Stimulated activated CD4-positive, alpha-beta T cell treated with anti-CD3 and anti-CD28 coated beads, Interleukin-2, amount 100 ng/mL, for 24 hours (primary cell): ENCODE results near the gene AIFM1.

Experiments used
- DNase-seq, 2 donors: peaks; one replicate each; pipeline ENCODE4 v3.0.0-alpha.2; 2020

Gene AIFM1

DNA sequence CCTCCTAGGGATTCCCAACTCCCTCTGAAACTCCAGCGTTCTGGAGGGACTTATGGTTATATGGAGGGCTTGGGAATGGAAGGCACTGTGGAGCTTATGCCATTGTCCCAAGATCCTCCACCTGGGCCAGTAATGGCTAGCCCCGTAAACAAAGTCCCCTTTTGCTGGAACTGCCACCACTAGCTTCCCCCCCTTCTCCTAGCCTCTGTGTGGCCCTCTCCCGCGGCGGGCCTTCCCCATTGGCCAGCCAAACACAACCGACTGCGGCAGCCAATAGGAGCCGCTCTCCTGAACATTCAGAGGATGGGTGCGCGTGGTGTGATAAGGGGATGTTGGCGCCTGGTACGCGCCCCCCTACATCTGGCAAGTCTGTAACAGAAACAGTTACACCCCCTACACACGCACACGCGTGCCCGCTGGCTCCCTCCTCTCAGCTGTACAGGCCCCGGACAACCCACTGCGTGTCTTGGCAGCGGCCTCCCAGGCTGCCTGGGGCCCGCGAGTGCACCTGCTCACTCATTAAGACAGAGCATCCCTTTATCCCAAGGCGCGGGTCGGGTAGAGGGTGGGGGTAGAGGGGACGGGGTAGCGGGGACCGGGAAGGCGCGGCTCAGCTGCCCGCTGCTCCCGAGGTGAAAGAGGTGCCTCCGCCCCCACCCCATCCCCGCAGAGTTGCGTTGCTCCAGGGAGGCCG lies 5.3 kb upstream of the AIFM1 start:
- peak; percentile 51 to 67 for DNase-seq

DNA sequence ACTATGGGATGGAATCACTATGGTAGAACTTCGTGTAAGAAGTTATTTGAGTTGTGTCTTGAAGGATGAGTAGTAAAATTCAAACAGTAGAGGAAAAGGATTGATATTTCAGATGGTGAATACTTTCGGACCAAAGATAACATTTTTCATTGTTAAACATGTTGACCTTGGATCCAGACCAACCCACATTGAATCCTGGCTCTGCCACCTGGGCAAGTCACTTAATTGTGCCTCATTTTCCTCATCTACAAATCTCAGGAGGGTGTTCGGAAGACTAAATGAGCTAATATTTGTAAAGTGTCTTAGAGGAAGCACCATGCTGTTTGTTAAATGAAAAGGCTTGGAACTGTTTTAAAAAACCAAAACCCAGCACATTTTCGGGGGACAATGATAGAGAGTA lies 1.4 kb upstream of the AIFM1 start:
- DNase-seq: no peak

DNA sequence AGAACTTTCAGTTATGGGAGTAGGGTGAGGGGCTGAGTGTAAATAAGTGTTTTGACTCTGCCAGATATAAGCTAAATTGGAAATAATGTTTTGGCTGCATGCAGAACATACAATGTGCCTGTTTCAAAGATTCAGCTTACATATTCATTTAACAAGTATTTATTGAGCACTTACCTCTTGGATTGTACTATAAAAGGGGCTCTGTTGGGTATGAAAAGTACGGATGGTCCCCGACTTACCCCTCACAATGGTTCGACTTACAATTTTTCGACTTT lies 799 bp upstream of the AIFM1 start:
- no peak for DNase-seq

- no peak for DNase-seq
Measured at GRCh38 chrX:130165181-130165702, 399 bp downstream of the AIFM1 start.

DNA sequence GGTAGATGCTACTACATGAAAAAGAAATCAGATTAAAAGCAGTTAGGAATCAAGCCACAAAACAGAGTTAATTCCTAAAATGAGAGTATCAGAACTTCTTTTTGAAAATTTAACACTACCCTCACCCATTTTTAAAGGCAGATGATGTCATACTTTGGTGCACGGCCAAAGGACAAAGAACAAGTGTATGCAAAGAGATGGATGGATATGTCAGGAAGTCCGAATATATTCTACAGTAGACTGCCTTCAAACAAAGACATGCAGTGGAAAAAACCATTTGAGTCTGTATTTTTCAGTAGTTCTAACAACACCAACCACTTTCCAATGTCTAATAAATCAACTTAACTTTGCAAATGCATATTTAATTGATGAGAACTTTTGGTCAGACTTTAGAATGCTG lies 2.2 kb downstream of the AIFM1 start:
- DNase-seq: no peak

DNA sequence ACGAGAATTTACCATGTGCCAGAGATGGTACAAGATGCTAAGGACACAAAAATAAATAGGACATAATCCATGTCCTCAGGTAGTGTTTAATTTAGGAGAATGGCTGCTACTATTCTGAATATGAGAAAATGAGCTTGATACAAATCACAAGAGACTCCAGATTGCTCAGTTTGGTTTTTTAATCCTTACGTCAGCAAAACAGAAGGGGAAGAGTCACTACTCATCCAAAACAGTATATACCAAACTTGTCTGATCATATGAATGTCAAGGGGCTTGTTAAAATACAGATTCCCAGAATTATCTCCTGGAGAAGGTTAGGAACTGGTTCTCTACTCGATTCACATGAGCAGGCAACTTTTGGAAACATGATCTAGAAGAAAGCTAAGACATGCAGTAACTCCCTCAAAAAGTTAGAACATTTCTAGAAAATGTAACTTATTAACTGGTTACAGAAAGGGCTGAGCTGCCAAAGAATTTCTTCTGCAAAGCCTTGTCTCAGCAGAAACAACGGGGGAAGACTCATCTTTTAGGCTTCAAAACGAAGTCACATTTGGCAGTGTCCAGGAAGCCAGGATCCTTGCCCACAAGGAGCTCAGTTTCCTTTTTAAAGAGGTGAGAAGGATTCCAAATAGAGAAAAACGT lies 3.4 kb downstream of the AIFM1 start:
- no peak for DNase-seq

GRCh38 chrX:130159776-130160175 lies 5.9 kb downstream of the AIFM1 start:
- no peak for DNase-seq

GRCh38 chrX:130158311-130158710 lies 7.3 kb downstream of the AIFM1 start:
- DNase-seq: no peak

DNA sequence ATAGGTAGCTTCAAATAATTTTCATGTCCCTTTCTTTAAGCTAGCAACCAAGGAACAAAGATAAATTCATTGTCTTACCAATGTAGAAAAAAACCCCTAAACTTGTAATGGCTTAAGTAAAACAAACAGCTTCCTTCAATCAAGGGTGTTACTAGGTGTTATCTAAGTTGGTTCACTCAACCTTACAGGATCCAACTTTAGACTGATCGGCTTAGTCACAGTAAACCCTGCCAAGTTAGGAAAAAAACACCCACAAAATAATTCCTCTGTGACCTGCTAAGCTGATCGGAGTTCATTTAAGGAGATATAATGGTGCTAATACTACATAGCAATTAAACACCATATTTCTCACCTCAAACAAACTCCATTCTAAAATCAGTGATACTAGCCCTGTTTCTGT lies 10.1 kb downstream of the AIFM1 start:
- no peak for DNase-seq

- DNase-seq: no peak
Measured at GRCh38 chrX:130147631-130148030, 18.0 kb downstream of the AIFM1 start.

DNA sequence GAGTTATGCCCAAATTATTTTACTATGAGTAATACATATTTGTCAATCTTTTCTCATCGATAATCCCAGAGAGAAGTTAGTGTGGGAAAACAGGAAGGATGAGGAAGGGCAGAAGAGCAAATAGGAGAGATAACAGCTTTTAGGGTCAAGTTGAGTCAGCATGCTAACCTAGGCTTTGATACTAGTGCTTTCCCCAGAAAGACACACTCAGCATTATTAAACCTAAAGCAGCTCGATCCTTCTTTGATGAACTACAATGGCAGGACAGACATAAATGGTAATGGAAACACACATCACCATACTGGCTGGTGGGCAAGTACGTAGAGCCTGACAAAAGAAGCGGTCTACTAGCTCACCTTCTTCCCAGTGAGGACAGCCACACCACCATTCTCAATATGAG lies 20.5 kb downstream of the AIFM1 start:
- DNase-seq: no peak

DNA sequence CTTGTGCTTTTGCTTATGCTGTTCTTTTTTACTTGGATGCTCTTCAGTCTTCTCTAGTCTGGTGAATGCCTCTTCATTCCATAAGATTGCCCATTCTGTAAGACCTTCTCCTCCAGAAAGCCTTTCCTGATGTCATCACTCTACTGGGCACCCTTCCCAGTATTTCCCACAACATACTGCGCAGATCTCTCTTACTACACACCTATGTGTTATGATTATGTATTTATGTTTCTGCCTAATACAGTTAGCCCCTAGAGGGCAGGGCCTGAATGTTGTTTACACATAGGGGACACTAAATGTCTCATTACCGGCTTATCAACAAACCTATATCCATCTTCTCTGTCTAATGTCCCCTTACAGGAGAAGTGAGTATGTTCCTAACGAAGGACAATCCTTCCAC lies 21.1 kb downstream of the AIFM1 start:
- DNase-seq: no peak

GRCh38 chrX:130139474-130140201 lies 26.0 kb downstream of the AIFM1 start:
- DNase-seq: no peak

- DNase-seq: no peak
Measured at GRCh38 chrX:130136961-130137360, 28.7 kb downstream of the AIFM1 start.

GRCh38 chrX:130136496-130136895 lies 29.1 kb downstream of the AIFM1 start:
- no peak for DNase-seq

GRCh38 chrX:130130990-130131389 lies 34.7 kb downstream of the AIFM1 start:
- DNase-seq: no peak

DNA sequence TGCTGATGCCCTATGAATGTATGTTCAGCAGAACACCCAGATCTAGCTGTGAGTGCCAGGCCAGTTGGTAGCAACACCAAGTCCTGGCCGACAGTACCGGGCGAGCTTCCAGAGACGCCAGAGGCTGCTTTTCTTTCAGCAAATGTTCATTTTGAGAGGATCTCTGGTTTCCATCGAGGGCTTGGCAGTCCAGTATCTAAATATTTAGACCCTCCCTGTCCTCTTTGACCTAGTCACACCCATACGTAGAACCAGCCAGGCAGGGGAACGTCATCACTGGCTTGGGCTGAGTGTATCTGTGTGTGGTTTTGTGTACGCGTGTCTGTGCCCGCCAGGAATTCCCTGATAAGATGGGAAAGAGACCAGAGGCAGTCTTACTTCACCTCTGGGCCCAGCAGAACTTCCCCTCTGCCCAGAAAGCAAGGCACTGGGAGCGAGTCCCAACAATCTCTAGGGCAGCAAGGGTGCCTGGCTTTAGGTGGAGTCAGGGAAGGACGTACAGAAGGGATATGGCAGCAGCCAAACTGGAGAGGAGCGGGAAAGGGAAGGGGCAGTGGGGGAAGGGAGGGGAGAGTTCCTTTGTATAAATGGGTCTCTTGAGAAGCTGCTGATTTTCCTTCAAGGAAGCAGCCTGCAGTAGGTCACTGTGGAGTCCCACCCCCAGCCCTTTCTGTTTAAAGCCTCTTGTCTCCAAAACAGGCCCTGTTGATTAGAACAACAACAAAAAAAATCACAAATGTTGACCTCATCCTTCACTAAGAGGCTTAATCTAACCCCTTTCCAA lies 40.4 kb downstream of the AIFM1 start:
- DNase-seq: no peak

DNA sequence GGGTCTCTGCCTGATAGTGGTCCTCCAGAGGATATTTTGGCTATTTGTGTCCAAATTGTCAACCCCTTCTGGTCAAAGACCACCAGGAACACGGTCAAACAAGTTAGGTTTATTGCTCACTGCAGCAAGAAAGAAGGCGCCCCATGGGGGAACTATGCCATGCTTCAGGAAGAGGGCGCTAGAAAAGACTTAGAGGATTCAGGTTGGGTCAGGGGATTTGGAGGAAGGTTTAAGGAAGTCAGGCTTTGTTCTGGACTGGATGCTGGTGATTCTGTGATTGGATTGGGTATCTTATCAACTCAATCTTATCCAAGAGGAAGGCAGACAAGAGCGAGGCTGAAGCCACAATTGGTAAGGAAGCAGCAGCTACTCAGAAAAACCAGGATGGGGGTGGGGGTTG lies 41.1 kb downstream of the AIFM1 start:
- no peak for DNase-seq

DNA sequence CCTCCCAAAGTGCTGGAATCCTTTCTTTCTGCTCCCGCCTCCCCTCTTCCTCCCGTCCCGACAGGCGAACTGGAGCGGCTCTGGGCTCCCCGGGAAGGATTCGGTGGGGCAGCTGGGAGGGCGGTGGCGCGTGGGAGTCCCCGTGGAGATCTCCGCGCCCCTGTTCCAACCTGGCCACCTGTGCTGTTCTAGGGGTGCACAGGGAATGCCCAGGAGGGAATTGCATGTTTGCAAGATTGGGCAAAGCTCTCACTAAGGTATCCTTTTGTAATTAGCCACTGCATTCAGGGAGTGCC lies 44.2 kb downstream of the AIFM1 start:
- DNase-seq: no peak

DNA sequence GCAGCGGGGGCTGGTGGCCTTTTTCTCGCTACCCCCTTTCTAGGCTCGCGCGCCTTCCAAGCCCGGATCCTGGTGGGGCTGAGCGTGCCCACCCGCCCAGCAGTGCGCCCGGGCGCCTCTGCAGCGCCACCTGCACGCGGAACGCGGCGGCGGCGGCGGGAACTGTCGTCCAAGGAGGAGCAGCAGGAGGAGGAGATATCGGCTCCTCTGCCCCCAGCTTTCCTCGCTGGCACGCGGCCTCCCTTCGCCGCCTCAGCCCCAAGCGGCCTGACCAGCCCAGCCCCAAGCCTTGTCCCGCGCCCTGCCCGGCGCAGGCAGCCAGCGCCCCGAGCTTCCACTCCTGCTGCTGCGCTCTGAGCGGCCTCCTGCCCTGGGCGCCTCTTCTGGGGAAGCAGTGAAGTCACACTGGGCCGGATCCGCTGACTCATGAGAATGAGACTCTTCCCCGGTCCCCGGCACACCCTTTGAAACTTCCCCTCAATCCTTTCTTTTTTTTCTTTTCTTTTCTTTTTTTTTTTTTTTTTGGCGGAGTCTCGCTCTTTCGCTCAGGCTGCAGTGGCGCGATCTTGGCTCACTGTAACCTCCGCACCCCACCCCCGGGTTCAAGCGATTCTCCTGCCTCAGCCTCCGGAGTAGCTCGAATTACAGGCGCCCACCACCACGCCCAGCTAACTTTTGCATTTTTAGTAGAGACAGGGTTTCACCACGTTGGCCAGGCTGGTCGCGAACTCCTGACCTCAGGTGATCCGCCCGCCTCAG lies 44.7 kb downstream of the AIFM1 start:
- peak; percentile 69 for DNase-seq

DNA sequence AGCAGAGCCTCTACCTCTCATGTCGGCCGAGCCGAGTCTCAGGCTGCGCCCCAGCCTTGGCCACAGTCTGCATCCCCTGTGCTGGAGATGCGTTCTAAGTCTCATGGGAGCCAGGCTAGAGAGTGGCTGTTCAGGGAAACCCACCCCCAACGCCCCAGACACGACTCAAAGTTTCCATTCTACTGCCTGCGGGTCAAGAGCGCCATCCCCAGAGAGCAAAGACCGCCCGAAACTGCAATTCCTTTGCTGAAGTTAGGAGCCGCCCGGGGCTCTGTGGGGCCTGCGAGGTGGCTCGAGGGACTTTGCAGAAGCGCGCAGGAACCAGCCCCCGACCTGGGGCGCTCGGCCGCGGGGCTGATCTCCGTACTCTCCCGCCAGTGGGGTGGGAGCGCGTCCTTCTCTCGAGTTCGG lies 45.3 kb downstream of the AIFM1 start:
- no peak for DNase-seq

DNA sequence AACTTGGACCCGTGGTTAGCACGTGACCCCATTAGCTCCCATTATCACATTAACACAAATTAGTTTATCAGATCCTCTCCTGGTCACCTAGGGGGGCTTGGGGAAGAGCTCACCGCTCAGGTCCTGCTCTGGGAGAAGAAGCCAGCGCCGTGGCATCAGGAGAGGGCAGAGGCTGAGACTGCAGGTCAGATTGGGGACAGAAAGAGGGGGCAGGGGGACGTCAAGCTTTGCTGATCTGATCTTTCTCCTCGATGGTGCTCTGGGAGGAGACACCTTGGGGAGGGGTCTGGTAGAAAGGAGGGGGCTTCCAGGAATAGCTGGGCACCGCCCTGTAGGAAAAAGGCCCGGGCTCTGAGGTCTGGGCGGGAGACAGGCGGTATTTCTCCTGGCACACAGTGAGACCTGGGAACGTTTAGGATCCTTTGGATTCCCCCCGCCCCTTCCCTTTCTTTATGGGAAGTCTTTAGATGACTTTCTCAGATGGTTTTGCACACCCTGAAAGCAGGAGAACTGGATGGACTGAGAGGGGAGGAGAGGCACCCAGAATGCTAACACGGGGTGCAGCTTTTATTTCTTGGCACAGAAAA lies 46.2 kb downstream of the AIFM1 start:
- no peak for DNase-seq
